Activated CD8-positive, alpha-beta T cell treated with anti-CD3 and anti-CD28 coated beads for 36 hours (primary cell): Measurements from ENCODE around the gene NUP93. TPM values are rescaled to one million over a fixed set of nuclear protein-coding genes. Genes with fewer than 3 reads are reported as not detected.
"Not testable (repeated sequence)": the region's sequence is repeated elsewhere in the genome, so short reads cannot be mapped to it uniquely, and the experiment has no call there.

Experiments
- ATAC-seq: fragments of 200-7000 bp; cut with Tn5 transposase; one replicate; pipeline ENCODE4 v1.10.0; 2021; ENCODE audit warnings: mild to moderate bottlenecking, moderate library complexity
- CTCF ChIA-PET: fragments of 350-600 bp; sonication (Branson Sonifier 250); formaldehyde crosslinking; loops from one replicate; lab custom pipeline; 2021; ENCODE audit warnings: antibody characterized with exemption; lab: Charles Lee
- POLR2A ChIA-PET: fragments of 350-600 bp; sonication (Branson Sonifier 250); formaldehyde crosslinking; loops from one replicate; lab custom pipeline; 2021; ENCODE audit warnings: antibody characterized with exemption; lab: Charles Lee
- DNase-seq: peaks from one replicate; pipeline ENCODE4 v3.0.0-alpha.2; 2020
- H3K27ac Mint-ChIP-seq: one replicate; pipeline ENCODE4 v1.8.0; 2021; ENCODE audit warnings: mild to moderate bottlenecking, mixed read lengths
- H3K27me3 Mint-ChIP-seq: one replicate; pipeline ENCODE4 v1.8.0; 2021; ENCODE audit warnings: mixed read lengths
- H3K36me3 Mint-ChIP-seq: one replicate; pipeline ENCODE4 v1.8.0; 2021; ENCODE audit warnings: low read depth, mixed read lengths
- H3K4me1 Mint-ChIP-seq: one replicate; pipeline ENCODE4 v1.8.0; 2021; ENCODE audit warnings: low read depth, mixed read lengths
- H3K4me3 Mint-ChIP-seq: one replicate; pipeline ENCODE4 v1.8.0; 2021; ENCODE audit warnings: mild to moderate bottlenecking, moderate library complexity, mixed read lengths
- H3K9me3 Mint-ChIP-seq: one replicate; pipeline ENCODE4 v1.8.0; 2021; ENCODE audit warnings: mixed read lengths
- CTCF ChIP-seq: fragments of 200-600 bp; IDR thresholded peaks from one replicate; pipeline ENCODE4 v1.8.0; 2022; ENCODE audit warnings: antibody characterized with exemption, mild to moderate bottlenecking
- intact Hi-C: fragments of 100-400 bp; cut with micrococcal nuclease; formaldehyde crosslinking; loops from one replicate; pipeline ENCODE4 v1.10.0; 2022
- total RNA-seq, 2 experiments: library from RNA; stranded (reverse); gene quantifications; one replicate each; pipeline ENCODE4 v1.2.3, GENCODE V29; 2021

NUP93 gene
- total RNA-seq, 2 experiments from 2014 or later: 171 to 191 TPM

- ATAC-seq (no peak), DNase-seq (no peak)
- TF ChIP-seq CTCF: no peak
- no peak overlapping the region for H3K4me3 Mint-ChIP-seq
- ChIA-PET CTCF (no interaction called here), POLR2A (no interaction called here)
- no peaks in the 10 kb centered on the region for H3K27me3 Mint-ChIP-seq
- H3K4me1 Mint-ChIP-seq: no peaks in the 10 kb centered on the region
- H3K9me3 Mint-ChIP-seq: no peaks in the 10 kb centered on the region
- H3K36me3 Mint-ChIP-seq: peaks cover 19% of the 10 kb centered on the region
- no peak overlapping the region for H3K27ac Mint-ChIP-seq
- intact Hi-C loops: no loop called here
Observed at GRCh38 chr16:56810954-56811353, 81.0 kb downstream of the NUP93 start.

- H3K36me3 Mint-ChIP-seq: peaks cover 14% of the 10 kb centered on the region
- ATAC-seq, H3K4me3 Mint-ChIP-seq, H3K9me3 Mint-ChIP-seq, H3K27me3 Mint-ChIP-seq, H3K4me1 Mint-ChIP-seq, DNase-seq, CTCF ChIA-PET, intact Hi-C loops, H3K27ac Mint-ChIP-seq: not testable (repeated sequence)
- POLR2A ChIA-PET: interaction anchor here (0.6 kb wide), 1 partner anchor 261 kb away, joined by 5 read pairs; no protein-coding TSS in a partner anchor
Observed at GRCh38 chr16:56811602-56812001, 81.7 kb downstream of the NUP93 start.

- peaks cover 7% of the 10 kb centered on the region for H3K36me3 Mint-ChIP-seq
- no peaks in the 10 kb centered on the region for H3K9me3 Mint-ChIP-seq
- ATAC-seq (no peak), DNase-seq (no peak)
- no peak for TF ChIP-seq CTCF
- ChIA-PET POLR2A (no interaction called here), CTCF (no interaction called here)
- no peaks in the 10 kb centered on the region for H3K27me3 Mint-ChIP-seq
- H3K27ac Mint-ChIP-seq: no peak overlapping the region
- intact Hi-C loops: no loop called here
- H3K4me3 Mint-ChIP-seq: no peak overlapping the region
- H3K4me1 Mint-ChIP-seq: no peaks in the 10 kb centered on the region
Observed at GRCh38 chr16:56812884-56813283, 83.0 kb downstream of the NUP93 start.

- Mint-ChIP-seq H3K36me3 (peaks cover 7% of the 10 kb centered on the region), H3K9me3 (no peaks in the 10 kb centered on the region), H3K27me3 (no peaks in the 10 kb centered on the region), H3K27ac (no peak overlapping the region), H3K4me3 (no peak overlapping the region), H3K4me1 (no peaks in the 10 kb centered on the region)
- POLR2A ChIA-PET: interaction anchor here (1.0 to 1.3 kb wide), 2 partner anchors 18 to 39 kb away, joined by 3 to 4 read pairs; no protein-coding TSS in a partner anchor
- intact Hi-C loops: no loop called here
- DNase-seq (no peak), ATAC-seq (no peak)
- TF ChIP-seq CTCF: no peak
- CTCF ChIA-PET: interaction anchor here (1.0 to 1.8 kb wide), 3 partner anchors 52 to 149 kb away, joined by 3 to 4 read pairs (median 4); no protein-coding TSS in a partner anchor
Observed at GRCh38 chr16:56814537-56815432, 84.9 kb downstream of the NUP93 start.

GRCh38 chr16:56815721-56816120, 85.8 kb downstream of the NUP93 start:
- ATAC-seq: no peak
- CTCF ChIA-PET: interaction anchor here (1.3 to 1.9 kb wide), 4 partner anchors 17 to 148 kb away, joined by 3 to 4 read pairs (median 4); no protein-coding TSS in a partner anchor

More at GRCh38 chr16:56815721-56816120, 85.8 kb downstream of the NUP93 start:
- Mint-ChIP-seq H3K9me3 (no peaks in the 10 kb centered on the region), H3K27ac (no peak overlapping the region), H3K4me1 (no peaks in the 10 kb centered on the region), H3K4me3 (no peak overlapping the region), H3K27me3 (no peaks in the 10 kb centered on the region), H3K36me3 (peaks cover 8% of the 10 kb centered on the region)
- TF ChIP-seq CTCF: no peak
- intact Hi-C loops: no loop called here
- POLR2A ChIA-PET: no interaction called here
- DNase-seq: no peak
